Activated CD8-positive, alpha-beta memory T cell treated with anti-CD3 and anti-CD28 coated beads, Interleukin-2, amount 10 ng/mL, durations not matched to agents 7 days and 5 days (primary cell): ENCODE results near the gene TMEM59. TPM values are rescaled to one million over a fixed set of nuclear protein-coding genes. Genes with fewer than 3 reads are reported as not detected.

ENCODE experiments used
- ATAC-seq: fragments of 150-1000 bp; cut with Tn5 transposase; one replicate; pipeline ENCODE4 v1.10.0; 2021; ENCODE audit warnings: moderate library complexity
- CTCF ChIA-PET: fragments of 350-600 bp; sonication (Branson Sonifier 250); formaldehyde crosslinking; loops from one replicate; lab custom pipeline; 2021; ENCODE audit warnings: antibody characterized with exemption; lab: Charles Lee
- DNase-seq: peaks from one replicate; pipeline ENCODE4 v3.0.0-alpha.2; 2020
- H3K27ac Mint-ChIP-seq: one replicate; pipeline ENCODE4 v1.8.0; 2021; ENCODE audit warnings: mild to moderate bottlenecking, mixed read lengths
- H3K27me3 Mint-ChIP-seq: one replicate; pipeline ENCODE4 v1.8.0; 2021; ENCODE audit warnings: mixed read lengths
- H3K36me3 Mint-ChIP-seq: one replicate; pipeline ENCODE4 v1.8.0; 2021; ENCODE audit warnings: mild to moderate bottlenecking, mixed read lengths
- H3K4me1 Mint-ChIP-seq: one replicate; pipeline ENCODE4 v1.8.0; 2021; ENCODE audit warnings: mixed read lengths
- H3K4me3 Mint-ChIP-seq: one replicate; pipeline ENCODE4 v1.8.0; 2021; ENCODE audit warnings: mild to moderate bottlenecking, moderate library complexity, mixed read lengths
- H3K9me3 Mint-ChIP-seq: one replicate; pipeline ENCODE4 v1.8.0; 2022; ENCODE audit warnings: low read depth, mixed read lengths
- total RNA-seq, 2 experiments: library from RNA; stranded (reverse); gene quantifications; one replicate each; pipeline ENCODE4 v1.2.3, GENCODE V29; 2021

TMEM59 gene
- total RNA-seq, 2 experiments from 2014 or later: 165 to 171 TPM

DNA sequence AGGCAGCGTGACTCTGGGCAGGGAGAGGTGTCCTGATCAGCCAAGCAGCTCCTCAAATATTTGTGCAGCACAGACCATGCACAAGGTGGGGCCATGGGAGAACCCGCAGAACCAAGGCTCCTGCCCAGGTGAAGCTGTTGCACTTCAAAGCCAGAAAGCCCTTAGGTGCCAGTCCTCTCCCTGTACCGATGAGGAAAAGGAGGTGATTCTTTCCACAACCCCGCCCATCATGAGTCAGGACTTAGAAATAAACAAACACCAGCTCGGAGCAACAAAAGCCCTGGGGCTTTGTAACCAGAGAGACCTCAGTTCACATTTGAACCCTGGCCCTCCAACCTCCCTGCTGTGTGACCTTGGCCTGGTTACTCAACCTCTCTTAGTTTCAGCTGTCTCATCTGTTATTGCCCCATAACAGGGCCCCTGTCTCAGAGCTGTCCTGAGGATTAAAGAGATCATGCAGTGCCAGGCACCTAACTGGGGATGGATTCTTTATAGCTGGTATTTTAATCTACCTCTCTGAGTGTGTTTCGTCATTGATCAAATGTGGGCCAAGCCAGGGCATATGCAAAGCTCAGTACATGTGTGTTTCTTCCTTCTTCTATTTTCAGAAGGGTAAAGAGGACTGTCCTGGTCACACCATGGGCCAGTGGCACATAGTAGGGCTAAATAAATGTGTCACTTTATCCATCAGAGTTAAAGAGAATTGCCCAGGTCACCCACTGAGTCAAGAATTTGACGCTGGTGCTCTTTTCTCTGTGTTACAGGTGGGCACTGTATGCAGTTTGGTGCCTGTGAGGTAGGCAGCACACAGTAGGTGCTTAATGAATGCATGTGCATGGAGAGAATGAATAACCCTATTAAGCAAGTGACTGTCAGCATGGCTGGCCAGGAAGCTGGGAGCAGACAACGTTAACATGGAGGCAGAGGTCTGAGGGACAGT lies 36.4 kb downstream of the TMEM59 start:
- Mint-ChIP-seq H3K4me3 (no peak overlapping the region), H3K27me3 (no peaks in the 10 kb centered on the region), H3K9me3 (no peaks in the 10 kb centered on the region), H3K4me1 (no peaks in the 10 kb centered on the region), H3K27ac (no peak overlapping the region), H3K36me3 (no peaks in the 10 kb centered on the region)
- no peak for ATAC-seq
- CTCF ChIA-PET: no interaction called here
- no peak for DNase-seq

GRCh38 chr1:54014009-54014629 lies 38.9 kb downstream of the TMEM59 start:
- CTCF ChIA-PET: no interaction called here
- DNase-seq (no peak), ATAC-seq (no peak)

DNA sequence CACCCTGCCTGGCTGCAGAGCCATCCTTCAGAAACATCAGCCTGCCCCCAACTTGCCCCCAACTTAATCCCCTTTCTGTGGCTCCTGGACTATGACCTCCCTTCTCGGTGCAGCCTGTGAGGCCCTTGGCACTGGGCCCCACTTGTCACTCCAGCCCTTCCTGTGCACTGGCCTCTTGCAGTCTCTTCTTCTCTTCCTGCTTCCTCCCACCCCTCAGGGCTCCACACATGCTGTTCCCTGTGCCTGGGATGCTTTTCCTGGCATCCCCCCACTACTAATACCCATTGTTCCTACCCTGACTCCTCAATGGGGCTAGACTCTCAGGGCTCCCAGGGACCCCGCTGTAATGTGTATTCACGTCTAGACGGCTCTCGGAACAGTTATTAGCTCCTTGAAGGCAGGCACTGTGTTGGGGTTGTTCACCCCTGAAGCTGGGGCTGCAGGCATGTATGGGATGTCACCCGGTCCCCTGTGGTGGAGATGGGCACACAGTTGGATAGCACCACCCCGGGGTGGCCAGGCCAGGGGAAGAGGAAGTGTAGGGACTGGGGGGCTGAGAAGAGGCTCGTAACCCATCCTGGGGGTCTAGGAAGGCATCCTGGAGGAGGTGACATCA lies 39.5 kb downstream of the TMEM59 start:
- Mint-ChIP-seq H3K4me3 (no peak overlapping the region), H3K27ac (no peak overlapping the region), H3K36me3 (no peaks in the 10 kb centered on the region), H3K9me3 (no peaks in the 10 kb centered on the region), H3K4me1 (no peaks in the 10 kb centered on the region), H3K27me3 (peaks cover 3% of the 10 kb centered on the region)
- DNase-seq (no peak), ATAC-seq (no peak)
- CTCF ChIA-PET: no interaction called here

More at GRCh38 chr1:54014009-54014629, 38.9 kb downstream of the TMEM59 start:
- H3K27me3 Mint-ChIP-seq: peaks cover 3% of the 10 kb centered on the region
- no peak overlapping the region for H3K27ac Mint-ChIP-seq
- no peaks in the 10 kb centered on the region for H3K4me1 Mint-ChIP-seq
- H3K36me3 Mint-ChIP-seq: no peaks in the 10 kb centered on the region
- H3K9me3 Mint-ChIP-seq: no peaks in the 10 kb centered on the region
- no peak overlapping the region for H3K4me3 Mint-ChIP-seq

GRCh38 chr1:54012863-54013262 lies 40.1 kb downstream of the TMEM59 start:
- no peaks in the 10 kb centered on the region for H3K4me1 Mint-ChIP-seq
- no peak for ATAC-seq
- DNase-seq: no peak
- CTCF ChIA-PET: no interaction called here
- H3K27me3 Mint-ChIP-seq: peaks cover 7% of the 10 kb centered on the region
- no peaks in the 10 kb centered on the region for H3K36me3 Mint-ChIP-seq
- no peak overlapping the region for H3K27ac Mint-ChIP-seq
- H3K4me3 Mint-ChIP-seq: no peak overlapping the region
- no peaks in the 10 kb centered on the region for H3K9me3 Mint-ChIP-seq

- Mint-ChIP-seq H3K9me3 (no peaks in the 10 kb centered on the region), H3K27ac (no peak overlapping the region), H3K4me1 (no peaks in the 10 kb centered on the region), H3K36me3 (no peaks in the 10 kb centered on the region), H3K4me3 (no peak overlapping the region), H3K27me3 (peaks cover 8% of the 10 kb centered on the region)
- ATAC-seq (no peak), DNase-seq (no peak)
- CTCF ChIA-PET: no interaction called here
Measured at GRCh38 chr1:54012008-54012325, 41.0 kb downstream of the TMEM59 start.

DNA sequence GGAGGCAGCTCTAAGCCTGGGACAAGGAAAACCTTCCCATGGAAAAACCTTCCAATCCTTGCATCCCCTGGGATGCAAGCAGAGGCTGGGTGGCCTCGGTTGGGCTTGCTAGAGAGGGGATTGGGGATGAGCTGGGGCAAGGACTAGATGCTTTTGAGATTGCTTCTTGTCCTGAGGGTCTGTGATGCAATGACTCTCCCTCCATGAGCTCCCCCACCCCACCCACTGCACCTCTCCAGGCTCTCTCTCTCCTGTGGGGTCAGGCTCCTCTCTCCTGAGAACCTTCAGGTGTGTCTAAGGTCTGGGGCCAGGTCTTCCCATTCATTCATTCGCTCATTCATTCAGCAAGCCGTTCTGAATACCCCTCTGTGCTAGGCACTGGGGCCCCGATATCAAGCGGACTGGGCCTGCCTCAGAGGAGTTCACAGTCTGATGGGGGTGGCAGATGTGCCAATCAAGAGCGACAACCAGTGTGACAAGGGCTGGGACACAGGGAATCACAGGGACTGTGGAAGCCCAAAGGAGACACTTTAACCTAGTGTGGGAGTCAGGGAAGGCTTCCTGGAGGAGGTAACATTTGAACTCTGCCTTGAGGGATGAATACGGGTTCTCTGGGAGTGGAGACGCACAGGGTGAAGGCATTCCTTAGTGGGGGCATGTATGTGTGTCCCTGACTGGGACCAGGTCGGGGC lies 41.5 kb downstream of the TMEM59 start:
- no peaks in the 10 kb centered on the region for H3K4me1 Mint-ChIP-seq
- no peaks in the 10 kb centered on the region for H3K36me3 Mint-ChIP-seq
- CTCF ChIA-PET: no interaction called here
- no peak overlapping the region for H3K4me3 Mint-ChIP-seq
- H3K27ac Mint-ChIP-seq: no peak overlapping the region
- H3K27me3 Mint-ChIP-seq: peaks cover 8% of the 10 kb centered on the region
- H3K9me3 Mint-ChIP-seq: no peaks in the 10 kb centered on the region
- DNase-seq (no peak), ATAC-seq (no peak)

- no peaks in the 10 kb centered on the region for H3K4me1 Mint-ChIP-seq
- peaks cover 10% of the 10 kb centered on the region for H3K27me3 Mint-ChIP-seq
- no peak for DNase-seq
- no peak for ATAC-seq
- H3K4me3 Mint-ChIP-seq: no peak overlapping the region
- no peaks in the 10 kb centered on the region for H3K9me3 Mint-ChIP-seq
- CTCF ChIA-PET: no interaction called here
- no peaks in the 10 kb centered on the region for H3K36me3 Mint-ChIP-seq
- H3K27ac Mint-ChIP-seq: no peak overlapping the region
Measured at GRCh38 chr1:54010415-54011117, 42.4 kb downstream of the TMEM59 start.

- DNase-seq: no peak
- no peaks in the 10 kb centered on the region for H3K9me3 Mint-ChIP-seq
- CTCF ChIA-PET: no interaction called here
- no peak for ATAC-seq
- no peak overlapping the region for H3K4me3 Mint-ChIP-seq
- H3K36me3 Mint-ChIP-seq: no peaks in the 10 kb centered on the region
- peaks cover 11% of the 10 kb centered on the region for H3K27me3 Mint-ChIP-seq
- no peaks in the 10 kb centered on the region for H3K4me1 Mint-ChIP-seq
- H3K27ac Mint-ChIP-seq: no peak overlapping the region
Measured at GRCh38 chr1:54009406-54009805, 43.6 kb downstream of the TMEM59 start.

GRCh38 chr1:54008876-54009275 lies 44.1 kb downstream of the TMEM59 start:
- Mint-ChIP-seq H3K27me3 (peaks cover 11% of the 10 kb centered on the region), H3K27ac (no peak overlapping the region), H3K9me3 (no peaks in the 10 kb centered on the region), H3K4me1 (no peaks in the 10 kb centered on the region), H3K4me3 (no peak overlapping the region), H3K36me3 (no peaks in the 10 kb centered on the region)
- DNase-seq (no peak), ATAC-seq (no peak)
- CTCF ChIA-PET: no interaction called here

GRCh38 chr1:54007613-54008012 lies 45.4 kb downstream of the TMEM59 start:
- Mint-ChIP-seq H3K9me3 (no peaks in the 10 kb centered on the region), H3K27me3 (peaks cover 14% of the 10 kb centered on the region), H3K27ac (no peak overlapping the region), H3K36me3 (no peaks in the 10 kb centered on the region), H3K4me1 (no peaks in the 10 kb centered on the region), H3K4me3 (no peak overlapping the region)
- DNase-seq (no peak), ATAC-seq (no peak)
- CTCF ChIA-PET: no interaction called here

DNA sequence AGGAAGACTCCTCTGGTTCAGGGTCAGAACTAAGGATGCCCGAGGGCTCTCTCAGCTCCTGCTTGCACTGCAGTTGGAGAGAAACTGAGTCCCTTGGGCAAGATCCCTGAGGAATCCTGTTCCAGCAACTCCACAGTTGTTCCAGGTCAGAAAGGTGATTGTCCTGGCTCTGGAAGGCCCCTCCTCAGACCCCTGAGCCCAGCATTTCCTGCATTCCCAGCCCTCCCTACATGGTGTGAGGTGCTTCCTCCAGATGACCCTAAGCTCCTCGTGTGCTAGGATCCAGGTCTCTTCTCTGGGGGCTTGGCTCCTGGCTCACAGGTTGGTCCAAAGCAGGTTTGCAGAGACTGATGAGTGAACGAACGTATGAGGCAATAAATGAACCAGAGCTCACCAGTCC lies 46.5 kb downstream of the TMEM59 start:
- Mint-ChIP-seq H3K9me3 (no peaks in the 10 kb centered on the region), H3K4me3 (no peak overlapping the region), H3K27me3 (peaks cover 14% of the 10 kb centered on the region), H3K4me1 (no peaks in the 10 kb centered on the region), H3K36me3 (no peaks in the 10 kb centered on the region), H3K27ac (no peak overlapping the region)
- CTCF ChIA-PET: no interaction called here
- ATAC-seq (no peak), DNase-seq (no peak)

DNA sequence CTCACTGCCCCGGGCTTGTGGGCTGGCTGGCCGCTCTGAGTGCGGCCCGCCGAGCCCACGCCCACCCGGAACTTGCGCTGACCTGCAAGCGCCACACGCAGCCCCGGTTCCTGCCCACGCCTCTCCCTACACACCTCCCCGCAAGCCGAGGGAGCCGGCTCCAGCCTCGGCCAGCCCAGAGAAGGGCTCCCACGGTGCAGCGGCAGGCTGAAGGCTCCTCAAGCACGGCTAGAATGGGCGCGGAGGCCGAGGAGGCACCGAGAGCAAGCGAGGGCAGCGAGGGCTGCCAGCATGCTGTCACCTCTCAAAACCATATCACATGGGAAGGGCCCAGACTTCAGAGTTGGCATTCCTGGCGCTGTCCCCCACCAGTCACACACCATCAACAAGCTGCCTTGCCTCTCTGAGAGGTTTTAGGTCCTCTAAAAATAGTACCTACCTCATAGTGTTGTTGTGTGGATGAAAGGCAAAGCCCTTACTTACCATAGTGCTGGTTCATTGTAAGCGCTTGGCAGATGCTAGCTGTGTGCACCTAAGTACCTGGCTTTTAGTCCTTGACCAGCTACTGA lies 48.4 kb downstream of the TMEM59 start:
- Mint-ChIP-seq H3K4me3 (no peak overlapping the region), H3K36me3 (no peaks in the 10 kb centered on the region), H3K27ac (no peak overlapping the region), H3K4me1 (no peaks in the 10 kb centered on the region), H3K27me3 (peaks cover 11% of the 10 kb centered on the region), H3K9me3 (no peaks in the 10 kb centered on the region)
- no peak for DNase-seq
- CTCF ChIA-PET: interaction anchor here (1.2 kb wide), 1 partner anchor 144 kb away, joined by 3 read pairs; no protein-coding TSS in a partner anchor
- no peak for ATAC-seq
